Measurements from ENCODE around the gene CEP250. TPM values are rescaled to one million over a fixed set of nuclear protein-coding genes. Genes with fewer than 3 reads are reported as not detected.

CEP250 gene
- total and polyA plus RNA-seq, 2 of the 4 experiments (the other 2 are of a cell fraction), result 22.7 to 35.1 TPM

DNA sequence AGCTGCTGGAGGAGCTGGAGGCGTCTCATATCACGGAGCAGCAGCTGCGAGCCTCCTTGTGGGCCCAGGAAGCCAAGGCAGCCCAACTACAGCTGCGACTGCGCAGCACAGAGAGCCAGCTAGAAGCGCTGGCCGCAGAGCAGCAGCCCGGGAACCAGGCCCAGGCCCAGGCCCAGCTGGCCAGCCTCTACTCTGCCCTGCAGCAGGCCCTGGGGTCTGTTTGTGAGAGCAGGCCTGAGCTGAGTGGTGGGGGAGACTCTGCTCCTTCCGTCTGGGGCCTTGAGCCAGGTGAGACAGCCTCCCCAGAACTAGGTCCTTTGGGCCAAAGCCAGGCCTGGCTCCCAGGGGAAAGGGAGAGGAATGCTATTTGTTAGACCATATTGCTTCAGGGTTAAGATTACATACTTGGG is 42.4 kb downstream of the CEP250 start:
- BruUV-seq (replicated peaks), result no TSS peak
- no peak overlapping the region for H2BK15ac ChIP-seq (ENCODE audit: low read depth, low read length)
- H4K5ac ChIP-seq (ENCODE audit: low read depth, low read length), result no peak overlapping the region
- no peaks in the 10 kb centered on the region for H4K20me1 ChIP-seq (ENCODE audit: insufficient read depth, low read length)
- no peak for TF ChIP-seq RCOR1 (IDR thresholded peaks at IDR 0.05; ENCODE audit: insufficient replicate concordance, low read length)
- TF ChIP-seq MAFK (IDR thresholded peaks at IDR 0.05; ENCODE audit: low read depth, low read length), result no peak
- TF ChIP-seq RFX5 (IDR thresholded peaks at IDR 0.05; ENCODE audit: low read depth, low read length), result no peak
- TF ChIP-seq BHLHE40 (IDR thresholded peaks at IDR 0.05; ENCODE audit: low read depth, low read length), result no peak
- TF ChIP-seq, protein P1, sequence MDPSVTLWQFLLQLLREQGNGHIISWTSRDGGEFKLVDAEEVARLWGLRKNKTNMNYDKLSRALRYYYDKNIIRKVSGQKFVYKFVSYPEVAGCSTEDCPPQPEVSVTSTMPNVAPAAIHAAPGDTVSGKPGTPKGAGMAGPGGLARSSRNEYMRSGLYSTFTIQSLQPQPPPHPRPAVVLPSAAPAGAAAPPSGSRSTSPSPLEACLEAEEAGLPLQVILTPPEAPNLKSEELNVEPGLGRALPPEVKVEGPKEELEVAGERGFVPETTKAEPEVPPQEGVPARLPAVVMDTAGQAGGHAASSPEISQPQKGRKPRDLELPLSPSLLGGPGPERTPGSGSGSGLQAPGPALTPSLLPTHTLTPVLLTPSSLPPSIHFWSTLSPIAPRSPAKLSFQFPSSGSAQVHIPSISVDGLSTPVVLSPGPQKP (IDR thresholded peaks at IDR 0.05; ENCODE audit: borderline replicate concordance, low read depth, low read length), result no peak
- TF ChIP-seq MXI1 (IDR thresholded peaks at IDR 0.05; ENCODE audit: borderline replicate concordance, low read depth, low read length), result no peak
- no peak for TF ChIP-seq SMC3 (IDR thresholded peaks at IDR 0.05; ENCODE audit: low read depth, low read length)
- no peak for TF ChIP-seq RAD21 (IDR thresholded peaks at IDR 0.05; ENCODE audit: low read length)
- TF ChIP-seq POLR2A (IDR thresholded peaks at IDR 0.05; ENCODE audit: low read depth, low read length), result no peak
- TF ChIP-seq CHD1 (IDR thresholded peaks at IDR 0.05; ENCODE audit: low read depth, low read length), result no peak
- no peaks in the 10 kb centered on the region for H3K9me1 ChIP-seq (ENCODE audit: insufficient read depth, low read length)
- intact Hi-C loops (cut with micrococcal nuclease) (no loop called here), dilution Hi-C loops (cut with HindIII; ENCODE audit: low sequenced_read_pairs, unreplicated experiment) (no loop called here), in situ Hi-C loops (cut with MboI; ENCODE audit: low sequenced_read_pairs) (no loop called here)
- no peak overlapping the region for H2BK20ac ChIP-seq (ENCODE audit: low read depth, low read length)
- H4K8ac ChIP-seq (ENCODE audit: low read depth in 2 of 2, low read length in 2 of 2), result no peak overlapping the region
- peaks cover 80% of the 10 kb centered on the region for H3K36me3 ChIP-seq (ENCODE audit: control insufficient read depth, insufficient read depth, low read length)
- DNase-seq, result no peak
- 84% methylated on average over 5 of the region's 9 CpGs; no CpG with 5 or more reads in 1 of the 2 experiments for WGBS, 2 experiments (ENCODE audit: extremely low coverage in 2 of 2, insufficient read length in 1 of 2)
- no peak overlapping the region for H2AK9ac ChIP-seq (replicated peaks; ENCODE audit: low read depth, low read length, poor library complexity)
- H2BK5ac ChIP-seq (ENCODE audit: low read depth, low read length, poor library complexity, severe bottlenecking), result no peak overlapping the region
- no peak overlapping the region for H2BK120ac ChIP-seq (ENCODE audit: low read depth, low read length)
- H2AFZ ChIP-seq (replicated peaks; ENCODE audit: low read length, poor library complexity), result no peak overlapping the region
- CTCF ChIA-PET, result no interaction called here
- no peak for ATAC-seq (ENCODE audit: low read depth)
- H3K27ac ChIP-seq (ENCODE audit: insufficient read depth, low read length), result no peak overlapping the region
- H4K91ac ChIP-seq (ENCODE audit: insufficient read depth, low read depth, low read length), result no peak overlapping the region
- H3K4me1 ChIP-seq (ENCODE audit: control insufficient read depth, insufficient read depth, low read length), result no peaks in the 10 kb centered on the region
- no peak overlapping the region for H3K4me2 ChIP-seq (ENCODE audit: low read depth, low read length)
- H3K9ac ChIP-seq (ENCODE audit: low read depth, low read length), result no peak overlapping the region
- H3K18ac ChIP-seq (ENCODE audit: low read depth, low read length), result no peak overlapping the region
- H3K27me3 ChIP-seq (ENCODE audit: control insufficient read depth, insufficient read depth, low read length), result no peaks in the 10 kb centered on the region
- H3K4me3 ChIP-seq (ENCODE audit: insufficient read depth, low read depth, low read length), result no peak overlapping the region
- no peak overlapping the region for H3K14ac ChIP-seq (replicated peaks; ENCODE audit: low read depth, low read length)
- no peaks in the 10 kb centered on the region for H3K79me1 ChIP-seq (ENCODE audit: low read depth in 1 of 2, low read length in 2 of 2)
- H3K23ac ChIP-seq (ENCODE audit: low read depth, low read length), result no peak overlapping the region
- no peak overlapping the region for H3K56ac ChIP-seq (ENCODE audit: extremely low read depth, insufficient read depth, low read length)
- POLR2A ChIA-PET (ENCODE audit: unreplicated experiment), result no interaction called here
- no peak overlapping the region for H2AK5ac ChIP-seq (ENCODE audit: low read depth, low read length)
- no peaks in the 10 kb centered on the region for H3K9me3 ChIP-seq (ENCODE audit: control insufficient read depth, insufficient read depth, low read length)
- no peak overlapping the region for H3K4ac ChIP-seq (ENCODE audit: low read depth, low read length)
